Lower leg skin (tissue), 4 donors: ENCODE data around the gene ELFN1. TPM values are rescaled to one million over a fixed set of nuclear protein-coding genes. Genes with fewer than 3 reads are reported as not detected.

ENCODE experiments used
- DNase-seq, 2 donors: peaks; one replicate each; pipeline ENCODE4 v3.0.0-alpha.2; 2019; ENCODE audit warnings: low spot score in 2 of 2
- H3K4me3 ChIP-seq: fragments of 200-600 bp; sonication (generic); 2 replicates; pipeline ENCODE4 v1.5.1; 2017; ENCODE audit warnings: mild to moderate bottlenecking, low read depth; ENCODE audit not compliant: poor library complexity, severe bottlenecking
- POLR2A ChIP-seq, 2 donors: fragments of 450-650 bp; IDR thresholded peaks; one replicate each; pipeline ENCODE4 v1.6.1; 2016 to 2017; ENCODE audit warnings: antibody characterized with exemption in 2 of 2, mild to moderate bottlenecking in 1 of 2, moderate library complexity in 1 of 2
- WGBS, 2 donors: methylation state at CpG; one replicate each; pipeline ENCODE4 v1.1.5; 2018; 5-methylcytosine and 5-hydroxymethylcytosine counted together
- intact Hi-C: fragments of 100-400 bp; cut with DNase I; formaldehyde crosslinking; loops from one replicate; pipeline ENCODE4 v1.15.0; 2023; ENCODE audit warnings: low total_unique reads
- total RNA-seq, 4 donors: library from RNA; depleted of rRNA; stranded (reverse); fragments of >200 nt; gene quantifications; one replicate each; pipeline ENCODE4 v1.1.0, GENCODE V29; 2016
- TF ChIP-seq, protein P1 (sequence below), 3 donors: fragments of 450-650 bp; IDR thresholded peaks; one replicate each; pipeline ENCODE4 v1.5.1; 2016; ENCODE audit warnings: antibody characterized with exemption in 3 of 3, mild to moderate bottlenecking in 3 of 3, moderate library complexity in 2 of 3

The ELFN1 gene
- total RNA-seq, 4 donors from 2014 or later = 1.2 to 2.6 (median 1.8) TPM

GRCh38 chr7:1754345-1754908, 84.3 kb downstream of the ELFN1 start:
- intact Hi-C loops = no loop called here
- WGBS, 2 donors = 72 to 77% methylated on average over 5 of the region's 5 CpGs
- no peak for TF ChIP-seq POLR2A (IDR thresholded peaks at IDR 0.05)
- TF ChIP-seq, protein P1, sequence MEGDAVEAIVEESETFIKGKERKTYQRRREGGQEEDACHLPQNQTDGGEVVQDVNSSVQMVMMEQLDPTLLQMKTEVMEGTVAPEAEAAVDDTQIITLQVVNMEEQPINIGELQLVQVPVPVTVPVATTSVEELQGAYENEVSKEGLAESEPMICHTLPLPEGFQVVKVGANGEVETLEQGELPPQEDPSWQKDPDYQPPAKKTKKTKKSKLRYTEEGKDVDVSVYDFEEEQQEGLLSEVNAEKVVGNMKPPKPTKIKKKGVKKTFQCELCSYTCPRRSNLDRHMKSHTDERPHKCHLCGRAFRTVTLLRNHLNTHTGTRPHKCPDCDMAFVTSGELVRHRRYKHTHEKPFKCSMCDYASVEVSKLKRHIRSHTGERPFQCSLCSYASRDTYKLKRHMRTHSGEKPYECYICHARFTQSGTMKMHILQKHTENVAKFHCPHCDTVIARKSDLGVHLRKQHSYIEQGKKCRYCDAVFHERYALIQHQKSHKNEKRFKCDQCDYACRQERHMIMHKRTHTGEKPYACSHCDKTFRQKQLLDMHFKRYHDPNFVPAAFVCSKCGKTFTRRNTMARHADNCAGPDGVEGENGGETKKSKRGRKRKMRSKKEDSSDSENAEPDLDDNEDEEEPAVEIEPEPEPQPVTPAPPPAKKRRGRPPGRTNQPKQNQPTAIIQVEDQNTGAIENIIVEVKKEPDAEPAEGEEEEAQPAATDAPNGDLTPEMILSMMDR (IDR thresholded peaks at IDR 0.05) = no peak
- no peak for DNase-seq
- H3K4me3 ChIP-seq = no peak overlapping the region

DNA sequence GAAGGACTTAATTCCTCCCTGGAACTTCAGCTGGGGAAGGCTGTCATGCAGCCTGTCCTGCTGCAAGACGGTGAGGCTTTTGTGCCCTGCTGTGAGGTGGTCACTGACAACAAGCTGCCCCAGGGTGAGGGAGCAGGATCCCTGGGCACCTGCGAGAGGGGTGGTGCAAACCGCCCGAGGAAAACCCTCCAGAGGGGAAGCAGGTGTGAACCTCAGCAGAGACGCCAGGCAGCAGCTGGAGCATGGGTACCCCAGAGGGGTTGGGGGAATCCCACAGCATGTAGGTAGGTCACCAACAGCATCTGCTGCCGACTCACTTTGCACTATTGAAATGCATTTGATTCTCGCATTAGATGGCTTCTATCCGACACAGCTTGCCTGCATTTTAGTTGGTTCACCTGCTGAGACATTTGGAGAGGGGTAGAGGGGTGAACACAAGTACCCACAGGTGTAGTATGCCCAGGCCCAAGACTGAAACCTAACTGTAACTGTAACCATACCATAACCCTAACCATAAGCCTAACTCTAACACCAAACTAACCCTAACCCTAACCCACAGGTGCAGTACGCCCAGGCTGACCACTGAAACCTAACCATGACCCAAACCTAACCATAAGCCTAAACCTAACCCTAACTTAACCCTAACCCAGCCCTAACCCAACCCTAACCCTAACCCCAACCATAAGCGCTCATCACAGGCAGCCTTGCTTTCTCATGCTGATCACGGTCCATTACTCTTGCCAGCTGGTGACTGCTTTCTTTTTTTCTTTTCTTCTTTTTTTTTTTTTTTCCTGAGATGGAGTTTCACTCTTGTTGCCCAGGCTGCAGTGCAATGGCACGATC, 85.9 kb downstream of the ELFN1 start:
- no peak overlapping the region for H3K4me3 ChIP-seq
- no peak for DNase-seq
- 74 to 78% methylated on average over 12 of the region's 12 CpGs for WGBS, 2 donors
- intact Hi-C loops = no loop called here
- no peak for TF ChIP-seq POLR2A (IDR thresholded peaks at IDR 0.05)
- TF ChIP-seq, protein P1 (IDR thresholded peaks at IDR 0.05) = no peak

GRCh38 chr7:1757601-1758000, 87.5 kb downstream of the ELFN1 start:
- no peak overlapping the region for H3K4me3 ChIP-seq
- intact Hi-C loops = no loop called here
- no peak for DNase-seq
- 71 to 74% methylated on average over 13 of the region's 13 CpGs for WGBS, 2 donors
- TF ChIP-seq, protein P1 (IDR thresholded peaks at IDR 0.05) = no peak
- TF ChIP-seq POLR2A (IDR thresholded peaks at IDR 0.05) = no peak

DNA sequence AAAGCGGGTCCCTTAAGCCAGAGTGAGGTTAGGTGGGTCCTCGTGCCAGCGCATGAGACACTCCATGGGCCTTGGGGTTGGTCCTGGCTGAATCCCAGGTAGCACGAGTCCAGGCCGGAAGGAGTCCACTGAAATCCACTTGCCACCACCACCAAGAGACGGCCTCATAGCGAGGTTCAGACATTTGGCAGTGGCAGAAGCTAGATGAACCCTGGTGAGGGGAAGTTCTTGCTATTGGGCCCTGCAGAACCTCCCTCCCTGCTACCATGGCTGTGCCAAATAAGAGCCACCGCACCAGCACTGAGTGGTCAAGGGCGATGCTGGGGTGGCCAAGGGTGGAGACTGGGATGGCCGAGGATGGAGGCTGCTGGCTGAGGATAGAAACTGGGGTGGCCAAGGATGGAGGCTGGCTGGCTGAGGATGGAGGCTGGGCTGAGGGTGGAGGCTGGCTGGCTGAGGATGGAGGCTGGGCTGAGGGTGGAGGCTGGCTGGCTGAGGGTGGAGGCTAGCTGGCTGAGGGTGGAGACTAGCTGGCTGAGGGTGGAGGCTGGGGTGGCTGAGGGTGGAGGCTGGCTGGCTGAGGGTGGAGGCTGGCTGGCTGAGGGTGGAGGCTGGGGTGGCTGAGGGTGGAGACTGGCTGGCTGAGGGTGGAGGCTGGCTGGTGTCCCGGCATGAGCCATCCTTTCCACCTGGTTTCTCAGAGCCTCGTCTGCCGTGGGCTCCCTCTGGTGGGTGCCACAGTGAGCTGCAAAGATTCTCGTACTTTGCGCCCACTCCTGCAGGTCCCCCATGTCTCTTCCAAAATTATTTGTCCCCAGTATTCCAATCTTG, 88.2 kb downstream of the ELFN1 start:
- WGBS, 2 donors = 63 to 70% methylated on average over 15 of the region's 15 CpGs
- H3K4me3 ChIP-seq = no peak overlapping the region
- TF ChIP-seq, protein P1 (IDR thresholded peaks at IDR 0.05) = no peak
- TF ChIP-seq POLR2A (IDR thresholded peaks at IDR 0.05) = no peak
- no peak for DNase-seq
- intact Hi-C loops = no loop called here

DNA sequence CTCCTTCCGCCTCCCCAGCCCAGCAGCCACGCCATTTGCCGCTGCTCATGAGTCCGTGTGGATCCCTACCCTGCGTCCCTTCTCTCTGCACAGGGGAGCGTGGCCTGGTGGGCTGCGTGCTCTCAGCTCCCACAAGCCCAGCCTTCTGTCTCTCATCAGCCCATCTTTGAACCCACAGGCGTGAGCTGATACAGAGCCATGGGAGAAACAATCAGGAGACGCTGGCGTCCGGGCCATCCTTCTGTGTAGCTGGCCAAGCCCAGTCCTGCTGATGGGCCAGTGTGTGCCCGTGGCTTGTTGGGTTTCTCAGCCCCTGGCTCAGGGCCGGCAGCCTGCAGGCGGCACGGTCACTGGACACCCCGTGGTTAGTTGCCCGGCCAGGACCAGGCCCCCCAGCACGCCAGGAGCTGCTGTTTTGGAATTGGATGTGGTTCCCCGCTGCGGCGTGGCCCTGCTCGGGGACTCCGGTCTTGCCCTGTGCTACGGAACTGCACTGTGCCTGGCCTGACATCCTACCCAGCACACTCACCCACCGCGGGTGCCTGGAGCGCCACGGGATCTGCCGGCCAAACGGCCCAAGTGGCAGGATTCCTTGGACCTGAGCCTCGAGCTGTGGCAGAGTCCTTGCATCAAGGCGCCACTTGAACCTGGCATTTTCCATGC, 88.9 kb downstream of the ELFN1 start:
- H3K4me3 ChIP-seq = no peak overlapping the region
- no peak for TF ChIP-seq POLR2A (IDR thresholded peaks at IDR 0.05)
- TF ChIP-seq, protein P1 (IDR thresholded peaks at IDR 0.05) = no peak
- 88 to 89% methylated on average over 25 to 26 of the region's 32 CpGs for WGBS, 2 donors
- intact Hi-C loops = no loop called here
- DNase-seq = no peak
